Measurements from ENCODE around the gene CBX6. TPM values are rescaled to one million over a fixed set of nuclear protein-coding genes. Genes with fewer than 3 reads are reported as not detected.

CBX6 gene
- total RNA-seq, 1 experiment from 2014 or later, result 90.0 TPM

- Histone ChIP-seq H3K4me2 (ENCODE audit: low read length) (no peak overlapping the region), H3K9me3 (ENCODE audit: control insufficient read depth in 1 of 2, insufficient read depth in 1 of 2, low read depth in 1 of 2, low read length in 2 of 2) (no peaks in the 10 kb centered on the region), H4K20me1 (ENCODE audit: insufficient read depth) (no peaks in the 10 kb centered on the region), H3K4me1 (ENCODE audit: control insufficient read depth in 1 of 2, insufficient read depth in 2 of 2, low read length in 2 of 2) (peaks cover 2 to 13% of the 10 kb centered on the region in 2 experiments; a peak in 3 of 4 replicates), H3K4me3 (replicated peaks in 1 of 2; ENCODE audit: low read depth in 1 of 2, low read length in 2 of 2) (no peak overlapping the region), H3K79me2 (ENCODE audit: insufficient read depth, low read length) (no peaks in the 10 kb centered on the region), H3K9me2 (ENCODE audit: insufficient read depth) (no peaks in the 10 kb centered on the region), H3K27ac (ENCODE audit: low read depth, low read length) (no peak overlapping the region), H2AFZ (ENCODE audit: low read depth, low read length, poor library complexity, severe bottlenecking) (no peak overlapping the region), H3K9ac (ENCODE audit: low read length) (no peak overlapping the region), H3K36me3 (ENCODE audit: control insufficient read depth in 1 of 2, insufficient read depth in 2 of 2, low read length in 2 of 2) (no peaks in the 10 kb centered on the region), H3K27me3 (ENCODE audit: insufficient read depth, low read length) (no peaks in the 10 kb centered on the region)
- no peak for ATAC-seq
- CTCF ChIA-PET, result interaction anchor here (1.4 kb wide), 1 partner anchor 8 kb away, joined by 4 read pairs; no protein-coding TSS in a partner anchor
- RAD21 ChIA-PET (ENCODE audit: low non-redundant PET in 1 of 2, low total read pairs in 2 of 2, uncharacterized antibody in 2 of 2, unreplicated experiment in 2 of 2), result no interaction called here
- intact Hi-C loops (cut with micrococcal nuclease), result no loop called here
- POLR2A ChIA-PET, result no interaction called here
- no peak for DNase-seq (ENCODE audit: low read depth, low spot score)
- TF ChIP-seq, protein P1, sequence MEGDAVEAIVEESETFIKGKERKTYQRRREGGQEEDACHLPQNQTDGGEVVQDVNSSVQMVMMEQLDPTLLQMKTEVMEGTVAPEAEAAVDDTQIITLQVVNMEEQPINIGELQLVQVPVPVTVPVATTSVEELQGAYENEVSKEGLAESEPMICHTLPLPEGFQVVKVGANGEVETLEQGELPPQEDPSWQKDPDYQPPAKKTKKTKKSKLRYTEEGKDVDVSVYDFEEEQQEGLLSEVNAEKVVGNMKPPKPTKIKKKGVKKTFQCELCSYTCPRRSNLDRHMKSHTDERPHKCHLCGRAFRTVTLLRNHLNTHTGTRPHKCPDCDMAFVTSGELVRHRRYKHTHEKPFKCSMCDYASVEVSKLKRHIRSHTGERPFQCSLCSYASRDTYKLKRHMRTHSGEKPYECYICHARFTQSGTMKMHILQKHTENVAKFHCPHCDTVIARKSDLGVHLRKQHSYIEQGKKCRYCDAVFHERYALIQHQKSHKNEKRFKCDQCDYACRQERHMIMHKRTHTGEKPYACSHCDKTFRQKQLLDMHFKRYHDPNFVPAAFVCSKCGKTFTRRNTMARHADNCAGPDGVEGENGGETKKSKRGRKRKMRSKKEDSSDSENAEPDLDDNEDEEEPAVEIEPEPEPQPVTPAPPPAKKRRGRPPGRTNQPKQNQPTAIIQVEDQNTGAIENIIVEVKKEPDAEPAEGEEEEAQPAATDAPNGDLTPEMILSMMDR (IDR thresholded peaks at IDR 0.05 in 2 of 3, conservative IDR thresholded peaks at IDR 0.05 in 1 of 3; ENCODE audit: borderline replicate concordance in 1 of 3, insufficient read depth in 1 of 3, low read depth in 2 of 3, low read length in 2 of 3), result no peak
- TF ChIP-seq ATF3 (IDR thresholded peaks at IDR 0.05) (no peak), SIN3A (IDR thresholded peaks at IDR 0.05; ENCODE audit: low read depth) (no peak), TCF7L2 (IDR thresholded peaks at IDR 0.05; ENCODE audit: borderline replicate concordance, extremely low read depth, insufficient read depth, insufficient read length) (no peak), CBX3 (IDR thresholded peaks at IDR 0.05; ENCODE audit: low read depth) (no peak), YY1 (IDR thresholded peaks at IDR 0.05; ENCODE audit: extremely low read depth, insufficient replicate concordance, low read depth, low read length) (no peak), ZNF274 (IDR thresholded peaks at IDR 0.05; ENCODE audit: low read depth, low read length) (no peak), POLR2A (IDR thresholded peaks at IDR 0.05; ENCODE audit: borderline replicate concordance, extremely low read depth, insufficient read depth, insufficient read length) (no peak), POLR2AphosphoS5 (IDR thresholded peaks at IDR 0.05; ENCODE audit: low read depth, low read length) (no peak)
- no TSS peak for BruUV-seq (replicated peaks)
These were observed 6.0 kb upstream of the CBX6 start for GRCh38 chr22:38878001-38878400.

Data from HCT116 (cell line).